ENCODE results near the gene GRIK3.

GRCh38 chr1:36988321-36988720 is 46.0 kb downstream of the GRIK3 start:
- TF ChIP-seq CTCF (IDR thresholded peaks at IDR 0.05; ENCODE audit: low read depth, low read length): no peak
- TF ChIP-seq EZH2phosphoT487 (IDR thresholded peaks at IDR 0.05; ENCODE audit: low read depth): no peak
